Measurements from ENCODE around the gene UBE2E1. TPM values are rescaled to one million over a fixed set of nuclear protein-coding genes. Genes with fewer than 3 reads are reported as not detected.

UBE2E1 gene
- total and polyA plus RNA-seq, 9 donors: 60.3 to 95.4 (median 86.9) TPM

DNA sequence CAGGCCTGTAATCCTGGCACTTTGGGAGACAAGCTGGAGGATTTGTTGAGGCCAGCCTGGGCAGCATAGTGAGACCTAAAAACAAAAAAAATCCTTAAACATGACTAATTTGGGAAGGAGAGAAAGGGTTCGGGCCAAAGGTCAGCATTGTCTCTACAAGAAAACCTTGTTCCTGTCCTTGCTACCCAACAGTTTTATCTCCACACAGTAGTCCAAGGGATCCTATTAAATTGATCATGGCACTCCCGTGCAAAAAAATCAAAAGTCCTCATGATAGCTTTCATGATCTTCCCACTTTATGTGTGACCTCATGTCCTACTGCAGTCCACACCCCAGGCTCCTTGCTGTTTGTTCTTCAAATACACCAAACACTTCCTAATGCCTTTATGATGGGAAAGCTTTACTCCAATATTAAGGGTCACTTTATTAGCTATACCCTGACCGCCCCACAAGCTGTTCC is 115.3 kb downstream of the UBE2E1 start:
- no peak for DNase-seq
- Histone ChIP-seq H3K9me3 (replicated peaks; ENCODE audit: control insufficient read depth, low read depth, low read length) (no peaks in the 10 kb centered on the region), H3K27me3 (ENCODE audit: control insufficient read depth, insufficient read depth, low read length) (no peaks in the 10 kb centered on the region), H3K4me1 (ENCODE audit: control insufficient read depth, insufficient read depth, low read length) (no peaks in the 10 kb centered on the region), H3K36me3 (ENCODE audit: control insufficient read depth, insufficient read depth, low read length) (peaks cover 30% of the 10 kb centered on the region), H3K27ac (ENCODE audit: low read length) (no peak overlapping the region), H3K4me3 (ENCODE audit: low read length) (no peak overlapping the region)
- WGBS (ENCODE audit: insufficient coverage): 86% methylated on average over 1 of the region's 3 CpGs

DNA sequence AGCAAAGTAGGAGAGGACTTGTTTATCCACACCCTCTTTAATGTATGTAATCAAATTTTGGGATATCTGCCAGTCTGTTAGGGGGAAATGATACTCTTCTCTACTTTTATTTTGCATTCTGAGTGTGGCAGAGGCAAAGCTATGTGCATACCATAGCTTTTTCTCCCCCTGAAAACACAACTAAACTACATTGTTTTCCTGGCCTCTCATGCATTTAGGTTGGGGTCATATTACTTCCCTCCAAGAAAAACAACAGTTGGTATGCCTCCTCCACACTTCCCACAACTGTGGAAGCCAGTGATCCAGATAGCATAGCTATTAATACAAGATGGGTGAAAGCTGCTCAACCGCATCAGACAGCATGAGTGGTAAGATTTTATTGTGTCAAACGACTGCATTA is 118.0 kb downstream of the UBE2E1 start:
- DNase-seq: no peak
- no CpG with 5 or more reads among the region's 2 CpGs for WGBS (ENCODE audit: insufficient coverage)

DNA sequence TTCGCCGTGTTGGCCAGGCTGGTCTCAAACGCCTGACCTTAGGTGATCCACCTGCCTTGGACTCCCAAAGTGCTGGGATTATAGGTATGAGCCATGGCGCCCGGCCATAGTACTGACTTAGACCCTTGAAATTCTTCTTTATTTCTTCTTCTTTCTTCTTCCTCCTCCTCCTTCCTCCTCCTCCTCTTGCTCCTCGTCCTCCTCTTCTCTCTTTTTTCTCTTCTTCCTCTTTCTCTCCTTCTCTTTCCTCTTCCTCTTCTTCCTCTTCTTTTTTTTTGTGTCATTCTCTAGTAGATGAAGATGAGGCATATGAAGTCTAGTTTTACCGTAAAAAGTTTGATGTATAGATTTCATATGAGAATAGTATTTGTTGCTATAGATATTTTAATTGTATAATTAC is 120.5 kb downstream of the UBE2E1 start:
- DNase-seq: no peak
- WGBS (ENCODE audit: insufficient coverage): 90% methylated on average over 3 of the region's 7 CpGs
- Histone ChIP-seq H3K9me3 (replicated peaks; ENCODE audit: control insufficient read depth, low read depth, low read length) (no peaks in the 10 kb centered on the region), H3K36me3 (ENCODE audit: control insufficient read depth, insufficient read depth, low read length) (peaks cover 10% of the 10 kb centered on the region), H3K27ac (ENCODE audit: low read length) (no peak overlapping the region), H3K27me3 (ENCODE audit: control insufficient read depth, insufficient read depth, low read length) (no peaks in the 10 kb centered on the region), H3K4me3 (ENCODE audit: low read length) (no peak overlapping the region), H3K4me1 (ENCODE audit: control insufficient read depth, insufficient read depth, low read length) (no peaks in the 10 kb centered on the region)

More for the DNA sequence above, 118.0 kb downstream of the UBE2E1 start:
- Histone ChIP-seq H3K27ac (ENCODE audit: low read length) (no peak overlapping the region), H3K4me3 (ENCODE audit: low read length) (no peak overlapping the region), H3K36me3 (ENCODE audit: control insufficient read depth, insufficient read depth, low read length) (peaks cover 27% of the 10 kb centered on the region), H3K27me3 (ENCODE audit: control insufficient read depth, insufficient read depth, low read length) (no peaks in the 10 kb centered on the region), H3K4me1 (ENCODE audit: control insufficient read depth, insufficient read depth, low read length) (no peaks in the 10 kb centered on the region), H3K9me3 (replicated peaks; ENCODE audit: control insufficient read depth, low read depth, low read length) (no peaks in the 10 kb centered on the region)

DNA sequence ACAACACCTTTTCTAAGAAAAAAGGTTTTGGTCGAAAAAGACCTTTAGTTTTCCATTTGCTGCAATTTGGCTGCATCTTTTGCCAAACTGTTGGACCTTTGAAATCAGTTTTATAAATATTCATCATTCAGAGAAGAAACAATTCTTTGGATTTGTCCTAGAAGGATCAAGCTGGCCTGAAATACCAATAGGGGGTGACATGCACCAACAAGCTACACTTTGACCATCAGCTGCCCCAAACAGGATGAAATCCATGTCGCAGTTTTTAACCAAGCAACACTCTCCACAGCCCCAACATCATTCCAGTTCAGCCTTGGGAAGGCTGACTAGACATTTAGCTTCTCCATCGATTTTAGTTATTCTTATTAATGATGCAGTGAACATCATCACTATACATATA is 121.0 kb downstream of the UBE2E1 start:
- H3K9me3 ChIP-seq (replicated peaks; ENCODE audit: control insufficient read depth, low read depth, low read length): no peaks in the 10 kb centered on the region
- no peak overlapping the region for H3K4me3 ChIP-seq (ENCODE audit: low read length)
- H3K27ac ChIP-seq (ENCODE audit: low read length): no peak overlapping the region
- DNase-seq: no peak
- H3K27me3 ChIP-seq (ENCODE audit: control insufficient read depth, insufficient read depth, low read length): no peaks in the 10 kb centered on the region
- 0% methylated on average over 1 of the region's 3 CpGs for WGBS (ENCODE audit: insufficient coverage)
- H3K4me1 ChIP-seq (ENCODE audit: control insufficient read depth, insufficient read depth, low read length): no peaks in the 10 kb centered on the region
- peaks cover 7% of the 10 kb centered on the region for H3K36me3 ChIP-seq (ENCODE audit: control insufficient read depth, insufficient read depth, low read length)

DNA sequence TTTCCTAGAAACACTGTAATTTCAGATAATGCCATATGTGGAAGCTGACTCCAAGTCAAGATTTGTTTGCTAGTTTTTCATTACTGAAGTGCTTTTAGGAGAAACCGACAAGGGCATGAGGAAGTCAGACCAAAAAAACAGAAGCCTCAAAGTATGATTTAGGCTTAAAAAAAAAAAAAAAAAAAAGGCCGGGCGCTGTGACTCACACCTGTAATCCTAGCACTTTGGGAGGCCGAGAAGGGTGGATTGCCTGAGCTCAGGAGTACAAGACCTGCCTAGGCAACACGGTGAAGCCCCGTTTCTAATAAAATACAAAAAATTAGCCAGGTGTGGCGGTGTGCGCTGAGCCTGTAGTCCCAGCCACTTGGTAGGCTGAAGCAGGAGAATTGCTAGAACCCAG is 122.8 kb downstream of the UBE2E1 start:
- Histone ChIP-seq H3K9me3 (replicated peaks; ENCODE audit: control insufficient read depth, low read depth, low read length) (no peaks in the 10 kb centered on the region), H3K27me3 (ENCODE audit: control insufficient read depth, insufficient read depth, low read length) (no peaks in the 10 kb centered on the region), H3K27ac (ENCODE audit: low read length) (no peak overlapping the region), H3K4me3 (ENCODE audit: low read length) (no peak overlapping the region), H3K4me1 (ENCODE audit: control insufficient read depth, insufficient read depth, low read length) (no peaks in the 10 kb centered on the region), H3K36me3 (ENCODE audit: control insufficient read depth, insufficient read depth, low read length) (no peaks in the 10 kb centered on the region)
- DNase-seq: no peak
- 85% methylated on average over 4 of the region's 8 CpGs for WGBS (ENCODE audit: insufficient coverage)

DNA sequence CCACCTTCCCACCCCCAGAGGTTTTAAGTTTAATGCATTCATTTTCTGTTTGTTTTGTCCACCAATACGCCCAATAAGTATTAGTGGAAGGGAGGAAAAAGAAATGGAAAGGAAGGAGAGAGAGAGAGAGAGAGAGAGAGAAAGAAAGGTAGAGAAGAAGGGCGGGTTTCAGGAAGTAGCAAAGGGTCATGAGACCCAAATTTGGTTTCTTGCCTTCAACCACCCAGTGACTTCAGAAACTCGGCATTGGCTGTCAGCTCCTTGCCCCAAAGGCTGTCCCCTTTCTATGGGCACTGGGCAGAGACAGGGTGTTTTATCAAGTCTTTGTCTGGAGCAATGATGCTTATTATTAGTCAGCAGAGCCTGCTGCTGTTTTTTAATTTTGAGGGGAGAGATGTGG is 125.8 kb downstream of the UBE2E1 start:
- WGBS (ENCODE audit: insufficient coverage): no CpG with 5 or more reads among the region's 3 CpGs
- Histone ChIP-seq H3K27ac (ENCODE audit: low read length) (no peak overlapping the region), H3K27me3 (ENCODE audit: control insufficient read depth, insufficient read depth, low read length) (no peaks in the 10 kb centered on the region), H3K4me3 (ENCODE audit: low read length) (no peak overlapping the region), H3K9me3 (replicated peaks; ENCODE audit: control insufficient read depth, low read depth, low read length) (no peaks in the 10 kb centered on the region), H3K36me3 (ENCODE audit: control insufficient read depth, insufficient read depth, low read length) (no peaks in the 10 kb centered on the region), H3K4me1 (ENCODE audit: control insufficient read depth, insufficient read depth, low read length) (no peaks in the 10 kb centered on the region)
- no peak for DNase-seq

DNA sequence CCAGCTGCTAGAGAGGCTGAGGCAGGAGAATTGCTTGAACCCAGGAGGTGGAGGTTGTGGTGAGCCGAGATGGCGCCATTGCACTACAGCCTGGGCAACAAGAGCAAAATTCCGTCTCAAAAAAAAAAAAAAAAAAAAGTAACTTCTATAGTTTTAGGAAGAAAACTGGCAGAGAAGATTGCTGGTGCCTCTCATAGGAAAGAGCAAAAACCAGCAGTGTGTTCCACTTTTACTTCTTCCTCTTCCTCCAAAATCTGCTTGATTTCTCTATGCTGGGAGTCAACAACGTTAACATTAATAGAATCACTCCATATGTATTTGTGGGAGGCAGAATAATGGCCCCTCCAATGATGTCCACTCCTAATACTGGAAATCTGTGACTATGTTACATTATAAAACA is 126.8 kb downstream of the UBE2E1 start:
- H3K4me1 ChIP-seq (ENCODE audit: control insufficient read depth, insufficient read depth, low read length): no peaks in the 10 kb centered on the region
- no CpG with 5 or more reads among the region's 4 CpGs for WGBS (ENCODE audit: insufficient coverage)
- DNase-seq: no peak
- H3K27me3 ChIP-seq (ENCODE audit: control insufficient read depth, insufficient read depth, low read length): no peaks in the 10 kb centered on the region
- H3K27ac ChIP-seq (ENCODE audit: low read length): no peak overlapping the region
- H3K4me3 ChIP-seq (ENCODE audit: low read length): no peak overlapping the region
- no peaks in the 10 kb centered on the region for H3K36me3 ChIP-seq (ENCODE audit: control insufficient read depth, insufficient read depth, low read length)
- H3K9me3 ChIP-seq (replicated peaks; ENCODE audit: control insufficient read depth, low read depth, low read length): no peaks in the 10 kb centered on the region

DNA sequence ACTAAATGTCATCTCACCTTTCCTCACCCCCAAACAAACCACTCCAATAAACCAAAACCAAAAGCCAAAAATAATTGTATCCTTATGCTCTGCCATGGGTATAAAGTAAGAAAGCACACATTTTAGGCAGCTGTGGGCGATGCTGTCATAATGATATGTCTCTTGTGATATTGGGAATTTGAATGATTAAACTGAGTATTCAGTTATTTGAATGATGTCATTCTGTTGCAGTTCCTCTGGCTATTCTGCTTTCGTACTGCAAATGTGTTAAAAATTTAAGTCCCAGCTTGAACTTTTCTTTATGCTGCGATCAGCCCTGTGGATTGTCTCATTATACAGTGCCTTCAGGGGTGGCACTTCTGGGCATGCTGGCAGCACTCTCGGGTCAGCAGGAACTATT is 128.5 kb downstream of the UBE2E1 start:
- no peaks in the 10 kb centered on the region for H3K4me1 ChIP-seq (ENCODE audit: control insufficient read depth, insufficient read depth, low read length)

DNA sequence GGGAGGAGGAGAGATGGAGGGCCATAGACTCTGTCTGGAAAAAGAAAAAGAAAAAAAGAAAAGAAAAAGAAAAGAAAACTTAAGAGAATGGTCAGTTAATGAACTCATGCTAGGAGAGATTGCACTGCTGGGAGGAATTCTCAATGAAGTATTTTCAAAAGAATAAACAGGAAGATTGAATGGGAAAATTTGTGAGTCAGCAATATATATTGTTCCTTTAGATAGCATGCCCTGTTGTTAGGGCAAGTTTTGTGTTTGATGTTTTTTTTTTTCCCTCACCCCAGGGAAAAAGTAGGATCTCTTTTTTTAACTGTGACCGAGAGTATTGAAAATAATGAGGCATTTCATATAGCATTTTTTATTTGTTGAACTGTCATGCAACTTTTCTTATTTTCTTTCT is 131.5 kb downstream of the UBE2E1 start:
- Histone ChIP-seq H3K27ac (ENCODE audit: low read length) (no peak overlapping the region), H3K4me3 (ENCODE audit: low read length) (no peak overlapping the region), H3K4me1 (ENCODE audit: control insufficient read depth, insufficient read depth, low read length) (no peaks in the 10 kb centered on the region), H3K27me3 (ENCODE audit: control insufficient read depth, insufficient read depth, low read length) (no peaks in the 10 kb centered on the region), H3K36me3 (ENCODE audit: control insufficient read depth, insufficient read depth, low read length) (no peaks in the 10 kb centered on the region), H3K9me3 (replicated peaks; ENCODE audit: control insufficient read depth, low read depth, low read length) (no peaks in the 10 kb centered on the region)
- no peak for DNase-seq
- WGBS (ENCODE audit: insufficient coverage): no CpG with 5 or more reads among the region's 1 CpG

More for the DNA sequence above, 128.5 kb downstream of the UBE2E1 start:
- 47% methylated on average over 3 of the region's 4 CpGs for WGBS (ENCODE audit: insufficient coverage)
- Histone ChIP-seq H3K27me3 (ENCODE audit: control insufficient read depth, insufficient read depth, low read length) (no peaks in the 10 kb centered on the region), H3K27ac (ENCODE audit: low read length) (no peak overlapping the region), H3K4me3 (ENCODE audit: low read length) (no peak overlapping the region), H3K36me3 (ENCODE audit: control insufficient read depth, insufficient read depth, low read length) (no peaks in the 10 kb centered on the region), H3K9me3 (replicated peaks; ENCODE audit: control insufficient read depth, low read depth, low read length) (no peaks in the 10 kb centered on the region)
- DNase-seq: no peak

DNA sequence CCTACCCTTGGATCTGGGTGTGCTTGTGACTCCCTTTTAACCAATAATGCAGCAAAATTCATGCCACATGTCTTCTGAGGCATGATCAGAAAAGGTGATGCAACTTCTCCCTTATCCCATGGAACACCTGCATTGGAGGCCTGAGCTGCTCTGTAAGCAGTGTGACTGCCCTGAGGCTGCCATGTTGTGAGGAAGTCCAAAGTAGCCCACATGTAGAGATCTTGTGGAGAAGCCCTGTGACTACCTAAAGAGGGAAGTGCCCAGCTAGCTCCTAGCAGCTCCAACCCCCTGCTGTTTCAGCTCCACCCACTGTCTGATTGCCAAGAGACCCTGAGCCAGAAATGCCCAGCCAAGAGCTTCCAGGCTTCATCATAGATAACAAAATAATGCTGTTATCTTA is 132.9 kb downstream of the UBE2E1 start:
- Histone ChIP-seq H3K4me3 (ENCODE audit: low read length) (no peak overlapping the region), H3K27ac (ENCODE audit: low read length) (no peak overlapping the region), H3K36me3 (ENCODE audit: control insufficient read depth, insufficient read depth, low read length) (no peaks in the 10 kb centered on the region), H3K9me3 (replicated peaks; ENCODE audit: control insufficient read depth, low read depth, low read length) (no peaks in the 10 kb centered on the region), H3K4me1 (ENCODE audit: control insufficient read depth, insufficient read depth, low read length) (no peaks in the 10 kb centered on the region), H3K27me3 (ENCODE audit: control insufficient read depth, insufficient read depth, low read length) (peaks cover 2% of the 10 kb centered on the region)
- DNase-seq: no peak

DNA sequence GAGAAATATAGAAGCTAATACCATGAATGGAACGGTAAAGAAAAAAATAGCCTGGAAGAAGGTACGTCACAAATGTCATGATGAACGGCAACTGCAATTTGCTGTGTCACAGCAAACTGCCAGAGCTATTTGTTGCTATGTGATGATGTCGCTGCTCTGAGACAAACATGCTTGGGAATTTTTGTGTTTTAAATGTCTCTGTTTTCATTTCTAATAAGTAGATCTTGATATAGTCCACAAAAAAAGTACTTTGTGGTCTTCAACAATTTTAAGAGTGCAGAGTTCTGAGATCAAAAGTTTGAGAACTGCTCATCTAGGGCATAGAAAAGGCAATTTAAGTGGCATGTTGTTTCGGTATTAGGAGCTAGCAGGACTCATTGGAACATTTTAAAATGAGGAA is 135.0 kb downstream of the UBE2E1 start:
- no peaks in the 10 kb centered on the region for H3K9me3 ChIP-seq (replicated peaks; ENCODE audit: control insufficient read depth, low read depth, low read length)
- peaks cover 3% of the 10 kb centered on the region for H3K27me3 ChIP-seq (ENCODE audit: control insufficient read depth, insufficient read depth, low read length)
- no peak overlapping the region for H3K27ac ChIP-seq (ENCODE audit: low read length)
- no peaks in the 10 kb centered on the region for H3K36me3 ChIP-seq (ENCODE audit: control insufficient read depth, insufficient read depth, low read length)
- no peak for DNase-seq
- no peak overlapping the region for H3K4me3 ChIP-seq (ENCODE audit: low read length)
- 33% methylated on average over 1 of the region's 5 CpGs for WGBS (ENCODE audit: insufficient coverage)
- peaks cover 4% of the 10 kb centered on the region for H3K4me1 ChIP-seq (ENCODE audit: control insufficient read depth, insufficient read depth, low read length)
